WTC11 (cell line): ENCODE data around the gene ATP6V0B. TPM values are rescaled to one million over a fixed set of nuclear protein-coding genes. Genes with fewer than 3 reads are reported as not detected.
A peak's percentile ranks its signal among the peaks of the same experiment; 100 is the strongest.

ENCODE experiments used
- ATAC-seq: fragments of 200-7000 bp; cut with Tn5 transposase; 2 replicates; pipeline ENCODE4 v1.10.0; 2021; ENCODE audit warnings: mild to moderate bottlenecking, moderate library complexity
- CTCF ChIA-PET: fragments of 300-600 bp; sonication (Branson Sonifier 250); formaldehyde crosslinking; loops from one replicate; lab custom pipeline; 2021; ENCODE audit warnings: antibody characterized with exemption; lab: Charles Lee
- POLR2A ChIA-PET: fragments of 350-600 bp; sonication (Branson Sonifier 250); formaldehyde crosslinking; loops from one replicate; lab custom pipeline; 2021; ENCODE audit warnings: antibody characterized with exemption; lab: Charles Lee
- DNase-seq: peaks from one replicate; pipeline ENCODE4 v3.0.0; 2021; ENCODE audit warnings: low spot score
- H3K27ac Mint-ChIP-seq: 2 replicates; pipeline ENCODE4 v1.8.0; 2021; ENCODE audit warnings: mixed read lengths
- H3K27me3 Mint-ChIP-seq: 2 replicates; pipeline ENCODE4 v1.8.0; 2021; ENCODE audit warnings: low read depth, mild to moderate bottlenecking, moderate library complexity, mixed read lengths
- H3K36me3 Mint-ChIP-seq: 2 replicates; pipeline ENCODE4 v1.8.0; 2021; ENCODE audit warnings: mixed read lengths
- H3K4me1 Mint-ChIP-seq: 2 replicates; pipeline ENCODE4 v1.8.0; 2022; ENCODE audit warnings: mixed read lengths
- H3K4me3 Mint-ChIP-seq: 2 replicates; pipeline ENCODE4 v1.8.0; 2021; ENCODE audit warnings: mild to moderate bottlenecking, moderate library complexity, mixed read lengths
- H3K9me3 Mint-ChIP-seq: 2 replicates; pipeline ENCODE4 v1.8.0; 2021; ENCODE audit warnings: mixed read lengths
- AR ChIP-seq: fragments of 250-450 bp; sonication (Bioruptor Pico); IDR thresholded peaks from 2 replicates; pipeline ENCODE4 v1.9.0; 2021; ENCODE audit warnings: mild to moderate bottlenecking
- ARID4B ChIP-seq: sonication (generic); formaldehyde crosslinking; IDR thresholded peaks from 2 replicates; pipeline ENCODE4 v1.8.0; 2023; ENCODE audit warnings: missing genetic modification reagents, mild to moderate bottlenecking, borderline replicate concordance
- CBFB ChIP-seq: sonication (generic); formaldehyde crosslinking; IDR thresholded peaks from 2 replicates; pipeline ENCODE4 v1.8.1; 2022; ENCODE audit warnings: mild to moderate bottlenecking, low read depth, missing genetic modification reagents
- E2F4 ChIP-seq: sonication (generic); formaldehyde crosslinking; IDR thresholded peaks from 2 replicates; pipeline ENCODE4 v1.8.1; 2022; ENCODE audit warnings: low read depth, mild to moderate bottlenecking, moderate library complexity, missing genetic modification reagents, borderline replicate concordance
- ELF4 ChIP-seq: sonication (generic); formaldehyde crosslinking; IDR thresholded peaks from 2 replicates; pipeline ENCODE4 v1.8.1; 2022; ENCODE audit warnings: low read depth, mild to moderate bottlenecking, moderate library complexity, missing genetic modification reagents
- ETV6 ChIP-seq: sonication (generic); formaldehyde crosslinking; IDR thresholded peaks from 2 replicates; pipeline ENCODE4 v1.8.1; 2022; ENCODE audit warnings: mild to moderate bottlenecking, missing genetic modification reagents
- FOXJ3 ChIP-seq: sonication (generic); formaldehyde crosslinking; IDR thresholded peaks from 2 replicates; pipeline ENCODE4 v1.9.0; 2021; ENCODE audit warnings: missing genetic modification reagents, mild to moderate bottlenecking, borderline replicate concordance
- GABPB1 ChIP-seq: sonication (generic); formaldehyde crosslinking; IDR thresholded peaks from 2 replicates; pipeline ENCODE4 v1.8.1; 2023; ENCODE audit warnings: mild to moderate bottlenecking, missing genetic modification reagents
- HMGA2 ChIP-seq: fragments of 250-450 bp; sonication (Bioruptor Pico); IDR thresholded peaks from 2 replicates; pipeline ENCODE4 v1.4.0; 2021; ENCODE audit warnings: mild to moderate bottlenecking, moderate library complexity
- IRF1 ChIP-seq: sonication (generic); formaldehyde crosslinking; IDR thresholded peaks from 2 replicates; pipeline ENCODE4 v1.8.0; 2023; ENCODE audit warnings: missing genetic modification reagents
- IRF2 ChIP-seq: sonication (generic); formaldehyde crosslinking; IDR thresholded peaks from 2 replicates; pipeline ENCODE4 v1.8.0; 2022; ENCODE audit warnings: low read depth, missing genetic modification reagents, borderline replicate concordance
- JAZF1 ChIP-seq: fragments of 250-450 bp; sonication (Bioruptor Pico); IDR thresholded peaks from 2 replicates; pipeline ENCODE4 v1.9.0; 2021; ENCODE audit warnings: moderate library complexity, mild to moderate bottlenecking, inconsistent platforms
- MXD4 ChIP-seq: fragments of 250-450 bp; sonication (Bioruptor Pico); IDR thresholded peaks from 2 replicates; pipeline ENCODE4 v1.8.0; 2021; ENCODE audit warnings: mild to moderate bottlenecking, moderate library complexity, borderline replicate concordance
- NFYB ChIP-seq: sonication (generic); formaldehyde crosslinking; conservative IDR thresholded peaks from 2 replicates; pipeline ENCODE4 v1.8.0; 2022; ENCODE audit warnings: low read depth, missing genetic modification reagents
- RELA ChIP-seq: sonication (generic); formaldehyde crosslinking; IDR thresholded peaks from 2 replicates; pipeline ENCODE4 v1.8.1; 2022; ENCODE audit warnings: missing genetic modification reagents, mild to moderate bottlenecking, borderline replicate concordance
- SP1 ChIP-seq: sonication (generic); formaldehyde crosslinking; conservative IDR thresholded peaks from 2 replicates; pipeline ENCODE4 v1.8.1; 2022; ENCODE audit warnings: missing genetic modification reagents
- TCF7 ChIP-seq: sonication (generic); formaldehyde crosslinking; IDR thresholded peaks from 2 replicates; pipeline ENCODE4 v1.8.0; 2022; ENCODE audit warnings: mild to moderate bottlenecking, low read depth, missing genetic modification reagents, moderate library complexity
- ZNF219 ChIP-seq: sonication (generic); formaldehyde crosslinking; IDR thresholded peaks from 2 replicates; pipeline ENCODE4 v1.8.0; 2023; ENCODE audit warnings: missing genetic modification reagents, mild to moderate bottlenecking, borderline replicate concordance
- ZNF317 ChIP-seq: sonication (generic); formaldehyde crosslinking; IDR thresholded peaks from 2 replicates; pipeline ENCODE4 v1.8.1; 2023; ENCODE audit warnings: low read depth, mild to moderate bottlenecking, moderate library complexity, missing genetic modification reagents, borderline replicate concordance
- ZNF425 ChIP-seq: fragments of 250-450 bp; sonication (Bioruptor Pico); conservative IDR thresholded peaks from 2 replicates; pipeline ENCODE4 v1.9.0; 2021; ENCODE audit warnings: mild to moderate bottlenecking
- ZNF512 ChIP-seq: sonication (generic); formaldehyde crosslinking; IDR thresholded peaks from 2 replicates; pipeline ENCODE4 v1.8.1; 2022; ENCODE audit warnings: missing genetic modification reagents, borderline replicate concordance
- total RNA-seq: library from RNA; stranded (reverse); gene quantifications from 3 replicates; pipeline ENCODE4 v1.2.3, GENCODE V29; 2021

ATP6V0B gene
- total RNA-seq, 1 experiment from 2014 or later = 110 TPM

GRCh38 chr1:43978264-43978550 is 3.4 kb downstream of the ATP6V0B start:
- no peak for TF ChIP-seq CBFB (CRISPR knock-in tag)
- peak; percentile 74 for TF ChIP-seq GABPB1 (CRISPR knock-in tag)
- TF ChIP-seq FOXJ3 (CRISPR knock-in tag) = no peak
- TF ChIP-seq IRF2 (CRISPR knock-in tag) = no peak
- TF ChIP-seq MXD4 (CRISPR knock-in tag) = no peak
- CTCF ChIA-PET = interaction anchor here (1.1 to 1.7 kb wide), 2 partner anchors 44 to 215 kb away, joined by 7 to 8 read pairs; no protein-coding TSS in a partner anchor
- DNase-seq (no peak), ATAC-seq (no peak)
- peaks cover 41% of the 10 kb centered on the region for H3K4me1 Mint-ChIP-seq
- H3K27ac Mint-ChIP-seq = no peak overlapping the region
- POLR2A ChIA-PET = interaction anchor here (0.7 kb wide), 1 partner anchor 73 kb away, joined by 4 read pairs; no protein-coding TSS in a partner anchor
- no peaks in the 10 kb centered on the region; the same call in 1 of the 2 replicates for H3K27me3 Mint-ChIP-seq
- H3K4me3 Mint-ChIP-seq = peak overlapping the region; percentile 89
- H3K36me3 Mint-ChIP-seq = peaks cover 27% of the 10 kb centered on the region
- H3K9me3 Mint-ChIP-seq = no peaks in the 10 kb centered on the region

GRCh38 chr1:43978551-43979260 is 3.9 kb downstream of the ATP6V0B start, which contains the start of gene B4GALT2:
TSS of gene B4GALT2 (plus strand) at chr1:43979210. CDS start at chr1:43981161, 1,951 bp downstream.
- Mint-ChIP-seq H3K36me3 (peaks cover 25% of the 10 kb centered on the region), H3K4me3 (peak within 1 kb of the TSS; percentile 89), H3K27ac (peak within 1 kb of the TSS; percentile 73), H3K9me3 (no peaks in the 10 kb centered on the region), H3K4me1 (peaks cover 36% of the 10 kb centered on the region), H3K27me3 (no peaks in the 10 kb centered on the region; the same call in 1 of the 2 replicates)
- ChIA-PET POLR2A (no interaction called here), CTCF (interaction anchor here (1.1 to 1.7 kb wide), 2 partner anchors 44 to 215 kb away, joined by 7 to 8 read pairs; no protein-coding TSS in a partner anchor)
- DNase-seq (peak; percentile 45), ATAC-seq (peak; percentile 39)
- no peak for TF ChIP-seq ELF4 (CRISPR knock-in tag)
- TF ChIP-seq ZNF425 (CRISPR knock-in tag) = no peak
- TF ChIP-seq E2F4 = no peak
- no peak for TF ChIP-seq IRF1 (CRISPR knock-in tag)
- no peak for TF ChIP-seq ZNF512 (CRISPR knock-in tag)
- TF ChIP-seq ZNF317 = no peak
- no peak for TF ChIP-seq TCF7 (CRISPR knock-in tag)
- TF ChIP-seq NFYB (CRISPR knock-in tag) = no peak
- peak; percentile 44; the same call in 1 of the 2 replicates for TF ChIP-seq ARID4B (CRISPR knock-in tag)
- TF ChIP-seq AR = no peak
- no peak for TF ChIP-seq JAZF1 (CRISPR knock-in tag)
- 0 out of 2 replicates have a peak, but pooled peaks have one; percentile 20 for TF ChIP-seq SP1
- no peak for TF ChIP-seq HMGA2 (CRISPR knock-in tag)
- TF ChIP-seq ZNF219 = no peak
- TF ChIP-seq ETV6 (CRISPR knock-in tag) = no peak
- no peak for TF ChIP-seq RELA (CRISPR knock-in tag)
